Psoas muscle (tissue), 8 donors: ENCODE data around the gene STMN3. TPM values are rescaled to one million over a fixed set of nuclear protein-coding genes. Genes with fewer than 3 reads are reported as not detected.

Experiments used
- ATAC-seq, 4 donors: fragments of 200-7000 bp; cut with Tn5 transposase; one replicate each; pipeline ENCODE4 v1.9.1; 2020; ENCODE audit warnings: moderate library complexity in 3 of 4, mild to moderate bottlenecking in 2 of 4
- DNase-seq, 2 donors: peaks; one replicate each; pipeline ENCODE4 v3.0.0-alpha.2; 2020
- H3K27ac ChIP-seq: fragments of 200-600 bp; one replicate; pipeline ENCODE4 v1.8.0; 2022
- H3K27me3 ChIP-seq, 3 donors: fragments of 200-600 bp in 1 of 3; one replicate each; pipeline versions ENCODE4 v1.6.1 to v1.8.0; 2013 to 2022; ENCODE audit warnings: low read length in 2 of 3, mild to moderate bottlenecking in 2 of 3, moderate library complexity in 1 of 3; ENCODE audit not compliant: insufficient read depth in 3 of 3
- H3K36me3 ChIP-seq, 2 donors: fragments of 200-600 bp in 1 of 2; one replicate each; pipeline versions ENCODE4 v1.6.1 to v1.8.0; 2013 to 2022; ENCODE audit warnings: low read depth in 1 of 2, mild to moderate bottlenecking in 1 of 2, moderate library complexity in 1 of 2; ENCODE audit not compliant: insufficient read depth in 1 of 2
- H3K4me1 ChIP-seq: fragments of 200-600 bp; one replicate; pipeline ENCODE4 v1.8.0; 2022
- H3K4me3 ChIP-seq: fragments of 200-600 bp; one replicate; pipeline ENCODE4 v1.8.0; 2022; ENCODE audit warnings: mild to moderate bottlenecking
- H3K9me3 ChIP-seq: fragments of 200-600 bp; one replicate; pipeline ENCODE4 v1.8.0; 2022
- CTCF ChIP-seq: fragments of 200-600 bp; IDR thresholded peaks from one replicate; pipeline ENCODE4 v1.8.0; 2022; ENCODE audit warnings: antibody characterized with exemption
- WGBS, 3 donors: extraction: QIAGEN DNeasy Blood & Tissue Kit; methylation state at CpG; one replicate each; pipeline versions ENCODE4 v1.1.6 to v1.1.7; 2013; 5-methylcytosine and 5-hydroxymethylcytosine counted together
- intact Hi-C, 2 donors: fragments of 100-400 bp; cut with DNase I; formaldehyde crosslinking; loops; one replicate each; pipeline versions ENCODE4 v1.11.0 to v1.14.2; 2022
- polyA plus RNA-seq, 3 donors: library from polyadenylated mRNA; stranded (reverse); fragments of 200-250 nt; gene quantifications; one replicate each; pipeline ENCODE4 v1.2.3, GENCODE V29; 2013
- total RNA-seq, 4 donors: library from RNA; stranded (reverse); fragmentation: NEBNext Ultra II Directional in 2 of 4; extraction: Animal tissue kit (Norgen Biotek cat#: 25700) in 2 of 4; gene quantifications; one replicate each; pipeline versions ENCODE4 v1.2.1 to v1.2.4, GENCODE V29; 2021 to 2023
- donor health status: healthy with polysubstance abuse.
- donor health status: DM: no; HTN: no; CAD: no; lungs with moderate emphysema.
- donor health status: Bipolar disorder and iron deficiency.
- donor health status: healthy.
- donor health status: DM: yes; HTN: yes; CAD: no.
- donor health status: DM: no; HTN: no; CAD: no.
- donor health status: DM: no; HTN: no; CAD: no.
- donor health status: DM: yes; HTN: yes; CAD: no.

STMN3 gene
- total and polyA plus RNA-seq, 7 donors: 1.0 to 3.1 (median 2.4) TPM

- peaks cover 2 to 19% of the 10 kb centered on the region in 2 donors for H3K36me3 ChIP-seq
- H3K27ac ChIP-seq: no peak overlapping the region
- DNase-seq (no peak), ATAC-seq (no peak)
- intact Hi-C loops: no loop called here
- peaks cover 6% of the 10 kb centered on the region for H3K4me1 ChIP-seq
- no peaks in the 10 kb centered on the region for H3K9me3 ChIP-seq
- H3K4me3 ChIP-seq: no peak overlapping the region
- H3K27me3 ChIP-seq: no peaks in the 10 kb centered on the region
- 92 to 93% (median 92%) methylated on average over 14 of the region's 14 CpGs for WGBS, 3 donors
- no peak for TF ChIP-seq CTCF
Observed at GRCh38 chr20:63622732-63623131, 30.5 kb downstream of the STMN3 start.

DNA sequence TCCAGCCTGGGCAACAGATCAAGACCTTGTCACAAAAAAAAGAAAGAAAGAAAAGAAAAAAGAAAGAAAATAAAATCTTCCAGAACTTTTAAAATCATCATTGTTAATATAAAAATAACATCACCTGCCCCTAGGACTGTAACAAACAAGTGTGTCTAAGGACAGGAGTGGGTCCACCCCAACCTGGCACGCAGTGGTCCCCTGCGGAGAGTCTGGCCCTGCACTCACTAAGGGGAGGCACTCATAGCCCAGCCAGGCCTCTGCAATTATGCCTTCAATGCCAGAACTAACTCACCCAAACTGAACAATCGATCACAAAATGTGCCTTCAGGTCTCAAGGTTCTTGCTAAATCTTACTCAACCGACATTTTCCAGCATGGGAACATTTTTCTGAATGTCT, 31.1 kb downstream of the STMN3 start:
- Histone ChIP-seq H3K4me3 (no peak overlapping the region), H3K27me3 (no peaks in the 10 kb centered on the region), H3K9me3 (no peaks in the 10 kb centered on the region), H3K36me3 (peaks cover 2 to 25% of the 10 kb centered on the region in 2 donors), H3K4me1 (peaks cover 6% of the 10 kb centered on the region), H3K27ac (no peak overlapping the region)
- TF ChIP-seq CTCF: no peak
- intact Hi-C loops: no loop called here
- DNase-seq (no peak), ATAC-seq (no peak)
- 90 to 93% (median 91%) methylated on average over 4 of the region's 4 CpGs for WGBS, 3 donors

- WGBS, 3 donors: 81 to 86% (median 85%) methylated on average over 8 of the region's 8 CpGs
- H3K4me1 ChIP-seq: peaks cover 6% of the 10 kb centered on the region
- no peak overlapping the region for H3K4me3 ChIP-seq
- ATAC-seq (no peak), DNase-seq (no peak)
- TF ChIP-seq CTCF: no peak
- H3K9me3 ChIP-seq: no peaks in the 10 kb centered on the region
- intact Hi-C loops: no loop called here
- H3K27ac ChIP-seq: no peak overlapping the region
- H3K27me3 ChIP-seq: no peaks in the 10 kb centered on the region
- peaks cover 2 to 36% of the 10 kb centered on the region in 2 donors for H3K36me3 ChIP-seq
Observed at GRCh38 chr20:63620991-63621390, 32.2 kb downstream of the STMN3 start.

DNA sequence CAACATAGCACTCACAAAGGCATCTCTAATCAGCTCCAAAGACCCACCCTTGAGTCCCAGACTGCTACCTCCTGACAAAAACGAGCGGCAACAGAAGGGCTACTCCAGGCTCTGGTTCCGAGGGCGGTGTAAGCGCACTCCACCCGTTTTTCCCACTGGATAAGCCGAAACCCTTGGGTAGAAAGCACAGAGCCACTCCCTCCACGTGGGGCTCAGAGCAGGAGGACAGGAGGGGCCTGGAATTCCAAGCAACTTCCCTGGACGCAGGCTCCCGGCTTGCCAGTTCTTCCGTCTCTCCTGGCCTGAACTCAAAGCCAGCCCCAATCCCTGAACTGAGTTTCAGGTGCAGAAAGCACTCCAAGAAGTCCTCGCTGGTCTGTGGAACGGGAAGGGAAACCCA, 33.7 kb downstream of the STMN3 start:
- no peak overlapping the region for H3K27ac ChIP-seq
- no peaks in the 10 kb centered on the region for H3K4me1 ChIP-seq
- H3K36me3 ChIP-seq: peaks cover 2 to 44% of the 10 kb centered on the region in 2 donors
- WGBS, 3 donors: 78 to 86% (median 83%) methylated on average over 13 of the region's 13 CpGs
- no peak for DNase-seq
- H3K9me3 ChIP-seq: no peaks in the 10 kb centered on the region
- intact Hi-C loops: no loop called here
- no peaks in the 10 kb centered on the region for H3K27me3 ChIP-seq
- ATAC-seq: no peak
- H3K4me3 ChIP-seq: no peak overlapping the region
- no peak for TF ChIP-seq CTCF

- DNase-seq (no peak), ATAC-seq (no peak)
- Histone ChIP-seq H3K4me3 (no peak overlapping the region), H3K9me3 (no peaks in the 10 kb centered on the region), H3K36me3 (peaks cover 2 to 44% of the 10 kb centered on the region in 2 donors), H3K27me3 (no peaks in the 10 kb centered on the region), H3K4me1 (no peaks in the 10 kb centered on the region), H3K27ac (no peak overlapping the region)
- TF ChIP-seq CTCF: no peak
- WGBS, 3 donors: 85 to 91% (median 90%) methylated on average over 16 of the region's 16 CpGs
- intact Hi-C loops: no loop called here
Observed at GRCh38 chr20:63619086-63619485, 34.1 kb downstream of the STMN3 start.
